H1 (cell line): Measurements from ENCODE around the gene AFAP1L1. TPM values are rescaled to one million over a fixed set of nuclear protein-coding genes. Genes with fewer than 3 reads are reported as not detected.

Source experiments
- CTCF ChIA-PET: fragments of 300-600 bp; sonication (Branson Sonifier 250); formaldehyde crosslinking; loops from one replicate; lab custom pipeline; 2021; ENCODE audit not compliant: partially characterized antibody; lab: Charles Lee
- POLR2A ChIA-PET: fragments of 300-600 bp; sonication (Branson Sonifier 250); formaldehyde crosslinking; loops from one replicate; lab custom pipeline; 2021; ENCODE audit warnings: inconsistent platforms; ENCODE audit not compliant: partially characterized antibody; lab: Charles Lee
- DNase-seq, 2 experiments: peaks; one replicate each; pipeline versions ENCODE4 v3.0.0 to v3.0.0-alpha.2; 2010 to 2022; ENCODE audit warnings: low spot score in 2 of 2, low read depth in 1 of 2, mixed read lengths in 1 of 2
- FAIRE-seq: peaks from 2 replicates; lab custom pipeline; 2011; peaks lifted over from hg19 to GRCh38; lab: Jason Lieb, UNC
- H2AFZ ChIP-seq: 2 replicates; pipeline ENCODE4 v1.8.1; 2012; ENCODE audit warnings: low read length, inconsistent platforms
- H2AK5ac ChIP-seq: 2 replicates; pipeline ENCODE4 v1.6.1; 2013; ENCODE audit warnings: low read depth, low read length
- H2BK120ac ChIP-seq: replicated peaks from 2 replicates; pipeline ENCODE3; 2013; ENCODE audit warnings: low read depth, low read length, inconsistent platforms
- H2BK12ac ChIP-seq: 2 replicates; pipeline ENCODE4 v1.6.1; 2013; ENCODE audit warnings: low read depth, low read length
- H2BK15ac ChIP-seq: 2 replicates; pipeline ENCODE4 v1.6.1; 2013; ENCODE audit warnings: low read length
- H2BK20ac ChIP-seq: 2 replicates; pipeline ENCODE4 v1.6.1; 2013; ENCODE audit warnings: low read length
- H2BK5ac ChIP-seq: 2 replicates; pipeline ENCODE4 v1.6.1; 2013; ENCODE audit warnings: low read depth, low read length
- H3K14ac ChIP-seq: 2 replicates; pipeline ENCODE4 v1.6.1; 2013; ENCODE audit warnings: inconsistent platforms; ENCODE audit not compliant: insufficient read length
- H3K18ac ChIP-seq: 2 replicates; pipeline ENCODE4 v1.6.1; 2013; ENCODE audit warnings: low read length; ENCODE audit errors: extremely low read depth
- H3K23ac ChIP-seq: 2 replicates; pipeline ENCODE4 v1.6.1; 2013; ENCODE audit warnings: inconsistent platforms; ENCODE audit not compliant: insufficient read length
- H3K23me2 ChIP-seq: 2 replicates; pipeline ENCODE4 v1.6.1; 2013; ENCODE audit warnings: low read depth, low read length
- H3K27ac ChIP-seq: 2 replicates; pipeline ENCODE4 v1.6.1; 2011; ENCODE audit warnings: low read depth, low read length, inconsistent platforms
- H3K27me3 ChIP-seq, 4 experiments: replicated peaks in 1 of 4; 1 replicate in 1 of 4; 2 replicates in 3 of 4; pipeline versions ENCODE4 v1.6.1 to v1.8.1; 2011 to 2013; ENCODE audit warnings: low read length in 3 of 4, mild to moderate bottlenecking in 3 of 4, inconsistent platforms in 2 of 4, mixed read lengths in 2 of 4, moderate library complexity in 1 of 4; ENCODE audit not compliant: control insufficient read depth in 3 of 4, insufficient read depth in 3 of 4; ENCODE audit errors: extremely low read depth in 1 of 4
- H3K36me3 ChIP-seq, 4 experiments: 2 replicates each; pipeline versions ENCODE4 v1.6.1 to v1.8.1; 2011 to 2013; ENCODE audit warnings: mild to moderate bottlenecking in 4 of 4, low read length in 3 of 4, moderate library complexity in 2 of 4, control low read depth in 1 of 4, inconsistent platforms in 1 of 4; ENCODE audit not compliant: insufficient read depth in 4 of 4, control insufficient read depth in 2 of 4
- H3K4ac ChIP-seq: replicated peaks from 2 replicates; pipeline ENCODE3; 2013; ENCODE audit warnings: low read length, low read depth, mixed read lengths, inconsistent platforms; ENCODE audit not compliant: insufficient read length
- H3K4me1 ChIP-seq, 4 experiments: replicated peaks in 1 of 4; 1 replicate in 1 of 4; 2 replicates in 3 of 4; pipeline versions ENCODE4 v1.6.1 to v1.8.1; 2011 to 2013; ENCODE audit warnings: low read length in 3 of 4, inconsistent platforms in 2 of 4, mixed read lengths in 1 of 4; ENCODE audit not compliant: insufficient read depth in 4 of 4, control insufficient read depth in 3 of 4
- H3K4me2 ChIP-seq, 2 experiments: 2 replicates each; pipeline versions ENCODE4 v1.6.1 to v1.8.1; 2011 to 2013; ENCODE audit warnings: low read depth in 2 of 2, low read length in 2 of 2, control low read depth in 1 of 2, inconsistent platforms in 1 of 2, mild to moderate bottlenecking in 1 of 2; ENCODE audit not compliant: insufficient read depth in 1 of 2
- H3K4me3 ChIP-seq, 4 experiments: fragments of 200-600, 300-600 bp in 1 of 4; sonication (generic), shearing (Covaris generic), sonication (Bioruptor Twin) in 1 of 4; 2 replicates each; pipeline versions ENCODE4 v1.5.1 to v1.8.1; 2011 to 2016; ENCODE audit warnings: low read length in 4 of 4, low read depth in 3 of 4, control low read depth in 2 of 4, inconsistent platforms in 2 of 4, mild to moderate bottlenecking in 2 of 4, mixed read lengths in 1 of 4, moderate library complexity in 1 of 4; ENCODE audit not compliant: insufficient read depth in 2 of 4; ENCODE audit errors: extremely low read depth in 1 of 4
- H3K56ac ChIP-seq: replicated peaks from 2 replicates; pipeline ENCODE3; 2013; ENCODE audit warnings: low read depth, mild to moderate bottlenecking, mixed read lengths, low read length, inconsistent platforms; ENCODE audit not compliant: insufficient read length
- H3K79me1 ChIP-seq: 2 replicates; pipeline ENCODE4 v1.6.1; 2013; ENCODE audit warnings: low read depth, low read length, control low read depth
- H3K79me2 ChIP-seq, 2 experiments: 2 replicates each; pipeline versions ENCODE4 v1.6.1 to v1.8.1; 2012 to 2013; ENCODE audit warnings: low read length in 2 of 2, mild to moderate bottlenecking in 2 of 2, inconsistent platforms in 1 of 2; ENCODE audit not compliant: insufficient read depth in 2 of 2, control insufficient read depth in 1 of 2
- H3K9ac ChIP-seq, 4 experiments: replicated peaks in 1 of 4; 1 replicate in 1 of 4; 2 replicates in 3 of 4; pipeline versions ENCODE4 v1.6.1 to v1.8.1; 2011 to 2013; ENCODE audit warnings: low read depth in 3 of 4, low read length in 3 of 4, control low read depth in 2 of 4, mild to moderate bottlenecking in 2 of 4, moderate library complexity in 2 of 4, inconsistent platforms in 1 of 4; ENCODE audit errors: extremely low read depth in 1 of 4
- H3K9me3 ChIP-seq, 2 experiments: 2 replicates each; pipeline versions ENCODE4 v1.6.1 to v1.8.1; 2012 to 2013; ENCODE audit warnings: mild to moderate bottlenecking in 2 of 2, moderate library complexity in 2 of 2, control low read depth in 1 of 2, inconsistent platforms in 1 of 2, low read depth in 1 of 2, low read length in 1 of 2, mixed read lengths in 1 of 2; ENCODE audit not compliant: insufficient read depth in 2 of 2
- H4K20me1 ChIP-seq, 2 experiments: replicated peaks in 1 of 2; 2 replicates each; pipeline versions ENCODE3 to v1.8.1; 2011 to 2013; ENCODE audit warnings: inconsistent platforms in 2 of 2, low read length in 2 of 2, mild to moderate bottlenecking in 1 of 2; ENCODE audit not compliant: insufficient read depth in 2 of 2, control insufficient read depth in 1 of 2
- H4K5ac ChIP-seq: 2 replicates; pipeline ENCODE4 v1.6.1; 2013; ENCODE audit warnings: low read length, low read depth, mixed read lengths, inconsistent platforms; ENCODE audit not compliant: insufficient read length
- H4K8ac ChIP-seq: 2 replicates; pipeline ENCODE4 v1.8.0; 2013; ENCODE audit warnings: mild to moderate bottlenecking, moderate library complexity, low read length, inconsistent platforms; ENCODE audit not compliant: insufficient read depth; ENCODE audit errors: extremely low read depth
- H4K91ac ChIP-seq: replicated peaks from 2 replicates; pipeline ENCODE3; 2013; ENCODE audit warnings: low read length, mixed read lengths, inconsistent platforms; ENCODE audit not compliant: insufficient read length
- NANOG ChIP-seq: IDR thresholded peaks from 2 replicates; pipeline ENCODE4 v1.6.1; 2011; ENCODE audit warnings: low read length, low read depth, mild to moderate bottlenecking, inconsistent platforms; ENCODE audit not compliant: insufficient read depth, poor library complexity, severe bottlenecking
- SP1 ChIP-seq: IDR thresholded peaks from 2 replicates; pipeline ENCODE4 v1.6.1; 2011; ENCODE audit warnings: low read depth, low read length
- TAF7 ChIP-seq: optimal IDR thresholded peaks from 2 replicates; pipeline ENCODE3; 2011; ENCODE audit warnings: low read depth, mild to moderate bottlenecking, inconsistent platforms, low read length, moderate library complexity, borderline replicate concordance
- WGBS, 2 experiments: shearing (Covaris generic) in 1 of 2; methylation state at CpG; one replicate each; pipeline versions ENCODE4 v1.1.6 to v1.1.7; 2013 to 2015; ENCODE audit warnings: low lambda C conversion rate in 2 of 2, mixed read lengths in 2 of 2, inconsistent platforms in 1 of 2, low coverage in 1 of 2, missing lambda C conversion rate in 1 of 2; ENCODE audit not compliant: insufficient replicate concordance in 2 of 2, insufficient coverage in 1 of 2, insufficient read length in 1 of 2; ENCODE audit errors: extremely low coverage in 1 of 2, missing lambda C conversion rate in 1 of 2; 5-methylcytosine and 5-hydroxymethylcytosine counted together
- polyA plus RNA-seq, 7 experiments: library from polyadenylated mRNA; depleted of rRNA in 3 of 7; stranded (reverse) in 5 of 7; unstranded in 2 of 7; fragments of >200 nt in 5 of 7; fragments of 200-250 nt in 2 of 7; gene quantifications; 1 replicate in 5 of 7; 2 replicates in 1 of 7; 4 replicates in 1 of 7; pipeline versions ENCODE4 v1.2.1 to v1.2.3, GENCODE V29; 2011 to 2013; ENCODE audit warnings: missing spikeins in 2 of 7, mixed read lengths in 2 of 7
- total RNA-seq: library from RNA; stranded (reverse); fragmentation: NEBNext Ultra II Directional; extraction: Animal tissue kit (Norgen Biotek cat#: 25700); gene quantifications from 2 replicates; pipeline ENCODE4 v1.2.1, GENCODE V29; 2021

AFAP1L1 gene
- total and polyA plus RNA-seq, 2 of the 8 experiments (the other 6 are each of a cell fraction or from before 2014, with no cell fraction given) = 0.79 to 4.7 TPM

DNA sequence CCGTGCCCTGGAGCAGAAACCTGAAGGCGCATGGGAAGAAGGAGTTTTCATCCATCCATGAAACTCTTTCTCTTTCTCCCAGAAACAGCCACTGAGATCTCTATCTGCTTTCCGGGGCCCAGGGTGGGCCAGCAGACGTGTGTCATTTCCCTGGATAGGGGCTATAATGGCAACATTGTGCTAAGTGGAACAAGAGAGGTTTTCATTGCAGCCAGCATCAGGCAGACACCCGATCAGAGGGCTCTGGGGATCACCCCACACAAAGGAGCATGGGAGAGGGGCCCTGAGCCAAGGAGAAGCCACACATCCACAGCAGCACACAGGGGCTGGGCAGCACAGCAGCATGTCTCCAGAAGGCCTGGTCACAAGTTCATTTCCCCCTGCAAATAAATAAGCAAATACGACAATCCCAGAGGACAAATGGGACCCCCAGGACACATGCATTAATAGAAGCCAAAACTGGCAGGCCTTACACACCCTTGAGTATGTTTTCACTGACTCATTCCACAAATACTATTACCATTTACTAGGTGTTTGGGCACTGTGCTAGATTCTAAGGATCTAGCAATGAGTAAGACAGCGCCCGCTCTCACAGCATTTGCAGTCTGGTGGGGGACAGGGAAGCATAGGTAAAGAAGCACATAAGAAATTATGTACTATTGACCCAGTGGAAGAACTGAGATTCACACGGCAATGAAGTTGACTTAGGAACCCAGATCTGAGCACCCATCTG, 4.3 kb upstream of the AFAP1L1 start:
- no peak for TF ChIP-seq SP1
- no peak for TF ChIP-seq TAF7
- TF ChIP-seq NANOG = no peak
- Histone ChIP-seq H4K91ac (no peak overlapping the region), H2BK5ac (no peak overlapping the region), H3K18ac (no peak overlapping the region), H3K27ac (no peak overlapping the region), H4K5ac (no peak overlapping the region), H2BK120ac (no peak overlapping the region), H3K79me2 (no peaks in the 10 kb centered on the region), H2AK5ac (no peak overlapping the region), H2BK12ac (no peak overlapping the region), H3K4me2 (no peak overlapping the region), H3K9me3 (no peaks in the 10 kb centered on the region), H3K23me2 (peaks cover 5% of the 10 kb centered on the region; the same call in 1 of the 2 replicates), H4K8ac (no peak overlapping the region), H2AFZ (no peak overlapping the region), H3K9ac (no peak overlapping the region), H3K36me3 (no peaks in the 10 kb centered on the region), H2BK20ac (no peak overlapping the region), H3K4me1 (peaks cover 0 to 2% (median 0%) of the 10 kb centered on the region in 4 experiments; a peak in 1 of 7 replicates), H2BK15ac (no peak overlapping the region), H3K27me3 (peaks cover 5 to 27% (median 16%) of the 10 kb centered on the region in 4 experiments), H3K4me3 (no peak overlapping the region), H3K4ac (no peak overlapping the region), H3K56ac (no peak overlapping the region), H3K79me1 (no peaks in the 10 kb centered on the region), H3K23ac (no peak overlapping the region), H3K14ac (no peak overlapping the region), H4K20me1 (peaks cover 0 to 2% of the 10 kb centered on the region in 2 experiments)
- ChIA-PET CTCF (interaction anchor here (0.6 to 7.5 kb wide), 21 partner anchors 9 to 788 kb away, joined by 3 to 88 read pairs (median 4); partner anchors contain the start of gene ABLIM3), POLR2A (no interaction called here)
- FAIRE-seq = no peak
- whole genome bisulfite sequencing, 2 experiments = 89% methylated on average over 9 of the region's 9 CpGs; no CpG with 5 or more reads in 1 of the 2 experiments
- no peak for DNase-seq
